GM23338 (cell line): ENCODE results near the gene STIP1. TPM values are rescaled to one million over a fixed set of nuclear protein-coding genes. Genes with fewer than 3 reads are reported as not detected.

Source experiments
- ATAC-seq: fragments of 200-7000 bp; cut with Tn5 transposase; 3 replicates; pipeline ENCODE4 v1.9.1; 2020
- DNase-seq: peaks from one replicate; pipeline ENCODE4 v3.0.0-alpha.2; 2015; ENCODE audit warnings: low spot score
- H2AFZ ChIP-seq: fragments of 200-600 bp; sonication (generic); 2 replicates; pipeline ENCODE4 v1.8.0; 2016; ENCODE audit warnings: antibody characterized with exemption, mild to moderate bottlenecking, moderate library complexity
- H3F3A ChIP-seq: fragments of 200-600 bp; sonication (generic); replicated peaks from 2 replicates; pipeline ENCODE4 v1.8.0; 2017; ENCODE audit warnings: antibody characterized with exemption, mixed run types, low read depth
- H3K27ac ChIP-seq: fragments of 200-600 bp; sonication (generic); 2 replicates; pipeline ENCODE4 v1.6.1; 2016; ENCODE audit warnings: low read depth
- H3K27me3 ChIP-seq: fragments of 200-600 bp; sonication (generic); 2 replicates; pipeline ENCODE4 v1.8.0; 2016; ENCODE audit warnings: mild to moderate bottlenecking, mixed run types, moderate library complexity; ENCODE audit not compliant: insufficient read depth
- H3K36me3 ChIP-seq: fragments of 200-600 bp; sonication (generic); 2 replicates; pipeline ENCODE4 v1.8.0; 2016; ENCODE audit warnings: mild to moderate bottlenecking; ENCODE audit not compliant: insufficient read depth
- H3K4me1 ChIP-seq: fragments of 200-600 bp; sonication (generic); 2 replicates; pipeline ENCODE4 v1.8.0; 2016; ENCODE audit warnings: mild to moderate bottlenecking, moderate library complexity; ENCODE audit not compliant: insufficient read depth
- H3K4me2 ChIP-seq: fragments of 200-600 bp; sonication (generic); 2 replicates; pipeline ENCODE4 v1.7.1; 2017; ENCODE audit warnings: mixed run types
- H3K4me3 ChIP-seq: fragments of 200-600 bp; sonication (generic); 2 replicates; pipeline ENCODE4 v1.6.1; 2016; ENCODE audit warnings: mixed run types
- H3K79me2 ChIP-seq: fragments of 200-600 bp; sonication (generic); replicated peaks from 2 replicates; pipeline ENCODE4 v1.8.0; 2017; ENCODE audit warnings: mild to moderate bottlenecking; ENCODE audit not compliant: insufficient read depth
- H3K9me2 ChIP-seq: fragments of 200-600 bp; sonication (generic); 2 replicates; pipeline ENCODE4 v1.8.0; 2017; ENCODE audit not compliant: insufficient read depth
- H4K20me1 ChIP-seq: fragments of 200-600 bp; sonication (generic); replicated peaks from 2 replicates; pipeline ENCODE4 v1.8.0; 2017; ENCODE audit warnings: mild to moderate bottlenecking; ENCODE audit not compliant: insufficient read depth
- H3K27ac Mint-ChIP-seq: 2 replicates; pipeline ENCODE4 v1.8.0; 2020; ENCODE audit warnings: inconsistent platforms, mild to moderate bottlenecking, moderate library complexity, mixed read lengths
- H3K27me3 Mint-ChIP-seq: 3 replicates; pipeline ENCODE4 v1.8.0; 2022; ENCODE audit warnings: low read depth, mild to moderate bottlenecking, moderate library complexity, mixed read lengths, inconsistent platforms; ENCODE audit not compliant: insufficient read depth, poor library complexity
- H3K36me3 Mint-ChIP-seq: 3 replicates; pipeline ENCODE4 v1.8.0; 2021; ENCODE audit warnings: low read depth, mild to moderate bottlenecking, inconsistent platforms, moderate library complexity, mixed read lengths
- H3K4me1 Mint-ChIP-seq: 3 replicates; pipeline ENCODE4 v1.8.0; 2020; ENCODE audit warnings: mild to moderate bottlenecking, inconsistent platforms, mixed read lengths
- H3K4me3 Mint-ChIP-seq: 3 replicates; pipeline ENCODE4 v1.8.0; 2021; ENCODE audit warnings: moderate library complexity, mild to moderate bottlenecking, inconsistent platforms, mixed read lengths
- H3K9me3 Mint-ChIP-seq: 3 replicates; pipeline ENCODE4 v1.8.0; 2020; ENCODE audit warnings: moderate library complexity, mild to moderate bottlenecking, inconsistent platforms, mixed read lengths
- CREB1 ChIP-seq: fragments of 250-450 bp; sonication (Bioruptor Pico); IDR thresholded peaks from 2 replicates; pipeline ENCODE4 v1.5.0; 2020; ENCODE audit warnings: low read depth, mild to moderate bottlenecking, moderate library complexity
- EZH2phosphoT487 ChIP-seq: fragments of 200-600 bp; sonication (generic); IDR thresholded peaks from one replicate; pipeline ENCODE4 v1.8.1; 2018; ENCODE audit warnings: antibody characterized with exemption; ENCODE audit not compliant: unreplicated experiment
- POLR2AphosphoS5 ChIP-seq: IDR thresholded peaks from 2 replicates; pipeline ENCODE4 v1.6.1; 2016; ENCODE audit warnings: antibody characterized with exemption, low read depth
- ZNF114 ChIP-seq: fragments of 250-450 bp; sonication (Bioruptor Pico); IDR thresholded peaks from 2 replicates; pipeline ENCODE4 v1.5.0; 2020; ENCODE audit warnings: mild to moderate bottlenecking, moderate library complexity
- ZNF331 ChIP-seq: fragments of 250-450 bp; sonication (Bioruptor Pico); IDR thresholded peaks from 2 replicates; pipeline ENCODE4 v1.5.0; 2020; ENCODE audit warnings: low read depth, mild to moderate bottlenecking, moderate library complexity
- polyA plus RNA-seq: library from polyadenylated mRNA; unstranded; fragments of >200 nt; fragmentation: Nextera tagmentation; extraction: Ambion mirVana; gene quantifications from 2 replicates; pipeline ENCODE4 v1.2.1, GENCODE V29; 2016
- total RNA-seq: library from RNA; depleted of rRNA; stranded (reverse); fragments of >200 nt; shearing (Covaris generic); gene quantifications from 2 replicates; pipeline ENCODE4 v1.2.3, GENCODE V29; 2014
- TF ChIP-seq, protein P1 (sequence below): IDR thresholded peaks from one replicate; pipeline ENCODE4 v1.6.1; 2018; ENCODE audit warnings: antibody characterized with exemption; ENCODE audit not compliant: unreplicated experiment
- TF ChIP-seq, protein P2 (sequence below), 2 experiments: fragments of 200-600 bp in 1 of 2; sonication (generic) in 1 of 2; conservative IDR thresholded peaks; 2 replicates each; pipeline versions ENCODE4 v1.5.1 to v1.6.1; 2016 to 2017; ENCODE audit warnings: antibody characterized with exemption in 2 of 2, low read depth in 2 of 2, mild to moderate bottlenecking in 2 of 2, moderate library complexity in 1 of 2
- TF ChIP-seq, protein P3 (sequence below): IDR thresholded peaks from 2 replicates; pipeline ENCODE4 v1.6.1; 2016; ENCODE audit warnings: antibody characterized with exemption

STIP1 gene
- total and polyA plus RNA-seq, 2 experiments from 2014 or later, result 213 to 351 TPM

GRCh38 chr11:64140082-64140481 is 45.9 kb upstream of the STIP1 start (continued):
- TF ChIP-seq, protein P1, sequence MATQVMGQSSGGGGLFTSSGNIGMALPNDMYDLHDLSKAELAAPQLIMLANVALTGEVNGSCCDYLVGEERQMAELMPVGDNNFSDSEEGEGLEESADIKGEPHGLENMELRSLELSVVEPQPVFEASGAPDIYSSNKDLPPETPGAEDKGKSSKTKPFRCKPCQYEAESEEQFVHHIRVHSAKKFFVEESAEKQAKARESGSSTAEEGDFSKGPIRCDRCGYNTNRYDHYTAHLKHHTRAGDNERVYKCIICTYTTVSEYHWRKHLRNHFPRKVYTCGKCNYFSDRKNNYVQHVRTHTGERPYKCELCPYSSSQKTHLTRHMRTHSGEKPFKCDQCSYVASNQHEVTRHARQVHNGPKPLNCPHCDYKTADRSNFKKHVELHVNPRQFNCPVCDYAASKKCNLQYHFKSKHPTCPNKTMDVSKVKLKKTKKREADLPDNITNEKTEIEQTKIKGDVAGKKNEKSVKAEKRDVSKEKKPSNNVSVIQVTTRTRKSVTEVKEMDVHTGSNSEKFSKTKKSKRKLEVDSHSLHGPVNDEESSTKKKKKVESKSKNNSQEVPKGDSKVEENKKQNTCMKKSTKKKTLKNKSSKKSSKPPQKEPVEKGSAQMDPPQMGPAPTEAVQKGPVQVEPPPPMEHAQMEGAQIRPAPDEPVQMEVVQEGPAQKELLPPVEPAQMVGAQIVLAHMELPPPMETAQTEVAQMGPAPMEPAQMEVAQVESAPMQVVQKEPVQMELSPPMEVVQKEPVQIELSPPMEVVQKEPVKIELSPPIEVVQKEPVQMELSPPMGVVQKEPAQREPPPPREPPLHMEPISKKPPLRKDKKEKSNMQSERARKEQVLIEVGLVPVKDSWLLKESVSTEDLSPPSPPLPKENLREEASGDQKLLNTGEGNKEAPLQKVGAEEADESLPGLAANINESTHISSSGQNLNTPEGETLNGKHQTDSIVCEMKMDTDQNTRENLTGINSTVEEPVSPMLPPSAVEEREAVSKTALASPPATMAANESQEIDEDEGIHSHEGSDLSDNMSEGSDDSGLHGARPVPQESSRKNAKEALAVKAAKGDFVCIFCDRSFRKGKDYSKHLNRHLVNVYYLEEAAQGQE, result no peak
- TF ChIP-seq, protein P2, sequence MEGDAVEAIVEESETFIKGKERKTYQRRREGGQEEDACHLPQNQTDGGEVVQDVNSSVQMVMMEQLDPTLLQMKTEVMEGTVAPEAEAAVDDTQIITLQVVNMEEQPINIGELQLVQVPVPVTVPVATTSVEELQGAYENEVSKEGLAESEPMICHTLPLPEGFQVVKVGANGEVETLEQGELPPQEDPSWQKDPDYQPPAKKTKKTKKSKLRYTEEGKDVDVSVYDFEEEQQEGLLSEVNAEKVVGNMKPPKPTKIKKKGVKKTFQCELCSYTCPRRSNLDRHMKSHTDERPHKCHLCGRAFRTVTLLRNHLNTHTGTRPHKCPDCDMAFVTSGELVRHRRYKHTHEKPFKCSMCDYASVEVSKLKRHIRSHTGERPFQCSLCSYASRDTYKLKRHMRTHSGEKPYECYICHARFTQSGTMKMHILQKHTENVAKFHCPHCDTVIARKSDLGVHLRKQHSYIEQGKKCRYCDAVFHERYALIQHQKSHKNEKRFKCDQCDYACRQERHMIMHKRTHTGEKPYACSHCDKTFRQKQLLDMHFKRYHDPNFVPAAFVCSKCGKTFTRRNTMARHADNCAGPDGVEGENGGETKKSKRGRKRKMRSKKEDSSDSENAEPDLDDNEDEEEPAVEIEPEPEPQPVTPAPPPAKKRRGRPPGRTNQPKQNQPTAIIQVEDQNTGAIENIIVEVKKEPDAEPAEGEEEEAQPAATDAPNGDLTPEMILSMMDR (conservative IDR thresholded peaks at IDR 0.05; ENCODE audit: low read depth in 2 of 2), result no peak
- TF ChIP-seq, protein P3, sequence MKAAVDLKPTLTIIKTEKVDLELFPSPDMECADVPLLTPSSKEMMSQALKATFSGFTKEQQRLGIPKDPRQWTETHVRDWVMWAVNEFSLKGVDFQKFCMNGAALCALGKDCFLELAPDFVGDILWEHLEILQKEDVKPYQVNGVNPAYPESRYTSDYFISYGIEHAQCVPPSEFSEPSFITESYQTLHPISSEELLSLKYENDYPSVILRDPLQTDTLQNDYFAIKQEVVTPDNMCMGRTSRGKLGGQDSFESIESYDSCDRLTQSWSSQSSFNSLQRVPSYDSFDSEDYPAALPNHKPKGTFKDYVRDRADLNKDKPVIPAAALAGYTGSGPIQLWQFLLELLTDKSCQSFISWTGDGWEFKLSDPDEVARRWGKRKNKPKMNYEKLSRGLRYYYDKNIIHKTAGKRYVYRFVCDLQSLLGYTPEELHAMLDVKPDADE, result no peak
- TF ChIP-seq EZH2phosphoT487 (no peak), ZNF331 (CRISPR knock-in tag) (no peak)

DNA sequence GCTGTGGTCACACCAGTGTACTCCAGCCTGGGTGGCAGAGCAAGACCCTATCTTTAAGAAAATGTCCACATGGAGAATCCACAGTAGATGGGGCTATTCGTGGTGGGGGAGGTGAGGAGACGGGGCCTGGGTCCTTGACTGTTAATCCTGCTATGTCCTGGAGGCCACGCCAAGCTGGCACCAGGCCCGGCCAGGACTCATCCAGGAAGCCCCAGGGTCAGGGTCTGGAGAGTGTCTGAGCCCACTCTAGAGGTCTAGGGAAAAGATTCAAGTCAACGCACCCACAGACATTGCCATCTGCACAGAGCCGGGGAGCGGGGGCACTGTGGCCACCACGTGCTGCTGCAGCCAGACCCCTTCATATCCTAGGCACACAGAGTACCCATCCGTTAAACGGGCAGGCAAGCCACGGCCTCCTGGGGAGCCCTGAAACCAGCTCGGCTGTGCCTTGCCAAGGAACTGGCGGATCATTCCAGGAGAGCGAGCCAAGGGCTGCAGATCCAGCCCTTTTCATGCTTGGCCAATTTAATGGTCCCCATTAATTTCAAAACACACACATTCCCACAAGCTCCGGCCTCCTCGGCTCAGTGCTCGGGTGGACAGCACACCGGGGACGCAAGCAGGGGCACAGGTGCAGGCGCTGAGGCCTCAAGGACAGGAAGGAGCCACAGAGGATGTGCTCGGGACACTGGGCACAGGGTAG is 44.7 kb upstream of the STIP1 start:
- Histone ChIP-seq H3K4me3 (no peak overlapping the region), H3K27me3 (peaks cover 5% of the 10 kb centered on the region; the same call in 1 of the 2 replicates), H3K9me2 (no peaks in the 10 kb centered on the region), H3K4me1 (no peaks in the 10 kb centered on the region; the same call in 1 of the 2 replicates), H3K27ac (no peak overlapping the region), H3F3A (0 out of 2 replicates have a peak, but pooled peaks cover 4% of the 10 kb centered on the region), H2AFZ (no peak overlapping the region), H4K20me1 (peaks cover 12% of the 10 kb centered on the region), H3K79me2 (no peaks in the 10 kb centered on the region), H3K4me2 (no peak overlapping the region), H3K36me3 (no peaks in the 10 kb centered on the region)
- Mint-ChIP-seq H3K4me3 (no peak overlapping the region), H3K27ac (no peak overlapping the region), H3K9me3 (no peaks in the 10 kb centered on the region; the same call in 2 of the 3 replicates), H3K4me1 (peaks cover 4% of the 10 kb centered on the region; the same call in 2 of the 3 replicates), H3K27me3 (peaks cover 29% of the 10 kb centered on the region), H3K36me3 (no peaks in the 10 kb centered on the region; the same call in 2 of the 3 replicates)
- ATAC-seq (no peak), DNase-seq (no peak)
- TF ChIP-seq POLR2AphosphoS5 (no peak), ZNF114 (CRISPR knock-in tag) (no peak), CREB1 (CRISPR knock-in tag) (no peak)
- TF ChIP-seq, protein P2 (conservative IDR thresholded peaks at IDR 0.05; ENCODE audit: low read depth in 2 of 2), result no peak
- TF ChIP-seq, protein P1, result no peak
